Spleen (tissue), 7 donors: ENCODE measurements around the gene JAM3.

Source experiments
- POLR2A ChIP-seq, 3 donors: fragments of 450-650 bp; IDR thresholded peaks; one replicate each; pipeline ENCODE4 v1.5.1; 2017; ENCODE audit warnings: antibody characterized with exemption in 3 of 3, mild to moderate bottlenecking in 1 of 3
- TF ChIP-seq, protein P1 (sequence below), 11 experiments: fragments of 200-600 bp in 7 of 11; fragments of 450-650 bp in 4 of 11; sonication (generic) in 4 of 11; IDR thresholded peaks in 8 of 11; conservative IDR thresholded peaks in 3 of 11; 1 replicate in 7 of 11; 2 replicates in 4 of 11; pipeline versions ENCODE4 v1.4.0 to v1.8.0; 2016 to 2021; ENCODE audit warnings: antibody characterized with exemption in 11 of 11, inconsistent platforms in 4 of 11, mild to moderate bottlenecking in 1 of 11
- donor health status: DM: no; HTN: no; CAD: no; lungs with moderate emphysema.
- donor health status: DM: no; HTN: no; CAD: no.
- donor health status: DM: no; HTN: no; CAD: no.

DNA sequence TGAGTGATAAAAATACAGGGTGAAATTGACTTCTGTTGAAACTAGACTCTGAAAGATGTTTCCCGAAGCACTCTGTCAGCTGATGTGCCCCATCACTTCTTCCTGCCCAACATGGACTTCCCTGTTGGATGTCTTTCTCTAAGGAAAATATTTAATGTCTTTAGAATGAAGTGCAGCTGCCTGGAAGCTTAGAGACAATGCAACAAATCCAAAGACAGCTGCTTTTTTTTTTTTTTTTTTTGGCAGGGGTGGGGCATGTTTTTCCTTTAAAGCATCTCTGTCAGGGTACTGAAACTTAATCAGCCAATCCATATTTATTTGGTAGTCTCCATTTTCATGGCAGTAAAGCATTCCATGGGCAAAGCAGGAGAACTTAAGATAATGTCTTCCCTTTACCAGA, 5.9 kb downstream of the JAM3 start:
- TF ChIP-seq, protein P1, sequence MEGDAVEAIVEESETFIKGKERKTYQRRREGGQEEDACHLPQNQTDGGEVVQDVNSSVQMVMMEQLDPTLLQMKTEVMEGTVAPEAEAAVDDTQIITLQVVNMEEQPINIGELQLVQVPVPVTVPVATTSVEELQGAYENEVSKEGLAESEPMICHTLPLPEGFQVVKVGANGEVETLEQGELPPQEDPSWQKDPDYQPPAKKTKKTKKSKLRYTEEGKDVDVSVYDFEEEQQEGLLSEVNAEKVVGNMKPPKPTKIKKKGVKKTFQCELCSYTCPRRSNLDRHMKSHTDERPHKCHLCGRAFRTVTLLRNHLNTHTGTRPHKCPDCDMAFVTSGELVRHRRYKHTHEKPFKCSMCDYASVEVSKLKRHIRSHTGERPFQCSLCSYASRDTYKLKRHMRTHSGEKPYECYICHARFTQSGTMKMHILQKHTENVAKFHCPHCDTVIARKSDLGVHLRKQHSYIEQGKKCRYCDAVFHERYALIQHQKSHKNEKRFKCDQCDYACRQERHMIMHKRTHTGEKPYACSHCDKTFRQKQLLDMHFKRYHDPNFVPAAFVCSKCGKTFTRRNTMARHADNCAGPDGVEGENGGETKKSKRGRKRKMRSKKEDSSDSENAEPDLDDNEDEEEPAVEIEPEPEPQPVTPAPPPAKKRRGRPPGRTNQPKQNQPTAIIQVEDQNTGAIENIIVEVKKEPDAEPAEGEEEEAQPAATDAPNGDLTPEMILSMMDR (IDR thresholded peaks at IDR 0.05 in 8 of 11, conservative IDR thresholded peaks at IDR 0.05 in 3 of 11), result no peak
- TF ChIP-seq POLR2A (IDR thresholded peaks at IDR 0.05), result no peak
